A172 (cell line): ENCODE measurements around the gene AKAP13. TPM values are rescaled to one million over a fixed set of nuclear protein-coding genes. Genes with fewer than 3 reads are reported as not detected.
A peak's percentile ranks its signal among the peaks of the same experiment; 100 is the strongest.

Experiments
- DNase-seq: peaks from one replicate; pipeline ENCODE4 v3.0.0-alpha.2; 2015; ENCODE audit warnings: low spot score
- total RNA-seq: library from RNA; depleted of rRNA; stranded (reverse); fragments of >200 nt; shearing (Covaris generic); gene quantifications from 2 replicates; pipeline ENCODE4 v1.2.3, GENCODE V29; 2014

The AKAP13 gene
- total RNA-seq, 1 experiment from 2014 or later, result 35.9 TPM

DNA sequence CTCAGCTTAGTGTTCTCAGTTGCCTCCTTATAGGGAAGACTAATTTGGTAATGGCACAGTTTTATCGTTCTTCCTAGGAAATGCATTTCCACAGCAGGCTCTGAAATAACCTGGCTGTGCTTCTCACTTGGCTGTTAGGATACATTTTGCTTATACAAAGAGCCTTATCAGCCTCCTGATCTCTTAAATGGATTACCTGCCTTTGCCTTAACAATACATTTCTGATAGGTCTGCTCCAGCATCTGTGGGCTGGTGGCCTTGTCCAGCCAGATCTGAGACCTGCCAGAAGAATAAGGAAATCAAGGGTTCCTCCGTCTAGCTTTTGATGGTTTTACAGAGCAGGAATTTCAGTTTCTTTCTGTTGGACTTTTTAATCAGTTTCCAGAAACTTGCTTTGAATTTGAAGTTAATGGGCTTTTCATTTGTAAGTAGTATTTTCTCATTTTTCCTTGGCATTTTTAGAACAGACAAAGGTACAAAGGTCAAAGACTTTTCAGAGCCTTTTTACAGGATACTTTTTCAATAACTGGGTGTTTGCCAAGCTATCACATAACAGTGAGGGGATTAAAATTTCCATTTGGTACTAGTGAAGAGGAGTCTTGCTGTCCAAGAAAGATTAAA lies 116.3 kb downstream of the AKAP13 start:
- DNase-seq, result no peak

GRCh38 chr15:85497172-85497569 lies 116.8 kb downstream of the AKAP13 start:
- no peak for DNase-seq

DNA sequence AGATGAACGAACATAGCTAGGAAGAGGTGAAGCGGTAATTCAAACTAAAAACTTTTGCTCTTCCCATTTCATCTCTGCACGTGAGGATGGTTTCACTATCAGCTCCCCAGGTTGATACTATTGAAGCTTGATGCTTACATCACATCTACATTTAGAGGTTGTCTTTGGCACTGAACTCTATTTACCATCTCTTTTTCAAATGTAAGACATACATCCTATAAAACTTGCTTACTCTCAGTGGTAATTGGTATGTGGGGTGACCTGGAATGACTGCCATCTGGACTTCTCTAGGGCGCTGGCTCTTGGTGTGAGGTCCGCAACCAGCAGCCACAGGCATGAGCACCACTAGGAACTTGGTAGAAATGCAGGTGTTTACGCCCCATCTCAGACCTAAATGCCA lies 118.1 kb downstream of the AKAP13 start:
- no peak for DNase-seq

- no peak for DNase-seq
These were observed 119.0 kb downstream of the AKAP13 start for GRCh38 chr15:85499371-85499887.

GRCh38 chr15:85500060-85500708 lies 119.8 kb downstream of the AKAP13 start:
- no peak for DNase-seq

DNA sequence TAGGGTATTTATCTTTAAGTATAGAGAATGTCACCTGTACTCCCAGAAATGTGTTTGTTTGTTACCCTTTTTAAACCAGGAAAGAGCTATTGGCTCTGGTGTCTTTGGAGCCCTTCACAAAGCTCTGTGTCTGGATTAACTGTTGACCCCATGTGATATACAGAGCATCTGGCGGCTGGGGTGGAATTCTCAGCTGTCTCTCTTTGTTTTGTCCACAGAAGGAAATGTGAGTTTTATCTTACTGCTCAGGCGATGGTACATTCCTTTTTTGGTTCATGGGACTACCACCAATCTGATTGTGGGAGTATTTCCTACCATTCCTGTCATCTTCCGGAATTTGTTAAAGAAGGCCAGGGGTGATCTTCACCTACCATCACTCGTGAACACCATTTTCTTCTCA lies 120.3 kb downstream of the AKAP13 start:
- no peak for DNase-seq

DNA sequence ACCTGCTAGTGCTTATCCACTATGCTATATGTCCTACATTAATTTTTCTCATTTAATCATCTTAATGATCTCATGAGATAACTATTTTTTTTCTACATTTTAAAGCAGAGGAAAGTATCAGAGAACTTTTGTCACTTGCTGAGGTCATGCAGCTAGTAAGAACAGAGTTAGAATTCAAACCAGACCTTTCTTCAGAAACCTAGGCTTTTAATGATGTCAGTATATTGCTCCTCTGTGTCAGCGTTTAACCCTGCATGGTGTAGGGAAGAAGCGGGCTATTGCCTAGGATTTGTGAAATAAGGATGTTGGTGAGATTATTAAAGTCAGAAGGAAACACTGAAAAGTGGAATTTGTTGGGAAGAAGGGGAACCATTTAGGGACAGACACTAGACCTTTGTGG lies 121.2 kb downstream of the AKAP13 start:
- DNase-seq, result no peak

- DNase-seq, result no peak
These were observed 122.9 kb downstream of the AKAP13 start for GRCh38 chr15:85503151-85503799.

DNA sequence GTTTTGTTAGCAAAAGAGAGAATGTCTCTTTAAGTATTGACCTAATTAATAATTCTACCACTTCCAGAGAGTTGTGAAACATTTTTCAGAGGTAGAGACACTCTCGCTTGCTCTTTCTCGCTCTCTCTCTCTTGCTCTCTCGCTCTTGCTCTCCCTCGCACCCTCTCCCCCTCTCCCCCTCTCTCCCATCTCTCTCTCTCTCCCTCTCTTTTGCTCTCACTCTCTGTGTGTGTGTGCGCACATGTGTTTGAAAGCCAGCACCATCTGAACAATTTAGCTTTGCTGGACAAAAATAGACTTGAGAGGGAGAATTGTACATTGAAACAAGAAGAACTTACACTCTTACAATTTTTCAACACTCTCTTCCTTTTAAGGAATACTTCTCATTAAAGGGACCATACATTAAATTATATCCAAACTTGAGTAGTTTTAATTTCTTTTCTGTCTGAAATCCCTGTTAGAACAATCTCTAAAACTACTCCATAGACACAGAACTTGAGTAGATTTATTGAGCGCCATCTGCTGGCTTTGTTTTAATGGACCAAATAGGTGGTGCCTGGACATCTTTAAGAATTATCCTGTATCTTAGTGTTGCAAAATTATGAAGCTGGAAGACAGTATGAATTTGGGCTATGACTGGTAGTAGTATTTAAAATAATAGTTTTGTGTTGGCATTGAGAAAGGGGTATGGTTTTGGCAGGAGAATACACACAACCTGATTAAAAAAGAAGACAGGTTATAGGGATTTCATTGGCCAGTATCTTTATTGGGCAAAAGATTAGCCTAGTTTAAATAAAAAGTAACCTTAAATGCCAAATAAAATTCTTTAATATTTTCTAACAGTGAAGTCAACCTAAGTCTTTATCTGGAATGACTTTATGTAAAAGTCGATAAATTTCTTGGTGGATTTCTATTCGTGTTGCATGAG lies 124.6 kb downstream of the AKAP13 start:
- peak; percentile 50 for DNase-seq

GRCh38 chr15:85507114-85507513 lies 126.7 kb downstream of the AKAP13 start:
- no peak for DNase-seq

DNA sequence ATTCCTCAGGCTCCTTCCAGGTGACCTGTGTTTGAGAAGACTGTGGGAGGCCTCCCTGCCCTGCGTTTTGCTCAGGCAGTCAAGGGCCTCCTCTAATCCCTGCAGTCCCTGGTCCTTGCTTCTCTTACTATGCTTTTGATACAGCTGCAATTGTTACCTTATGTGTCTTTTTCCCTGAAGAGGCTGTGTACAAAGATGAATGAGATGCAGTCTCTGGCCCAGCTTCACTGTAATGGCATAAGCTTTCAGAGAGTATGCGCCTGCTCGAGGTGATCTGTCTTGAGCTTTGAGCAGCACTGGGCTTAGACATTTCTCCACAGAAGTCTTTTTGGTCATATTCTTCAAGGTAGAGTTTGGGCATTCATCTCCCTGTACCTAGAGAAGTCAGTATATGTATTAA lies 129.6 kb downstream of the AKAP13 start:
- DNase-seq, result no peak

DNA sequence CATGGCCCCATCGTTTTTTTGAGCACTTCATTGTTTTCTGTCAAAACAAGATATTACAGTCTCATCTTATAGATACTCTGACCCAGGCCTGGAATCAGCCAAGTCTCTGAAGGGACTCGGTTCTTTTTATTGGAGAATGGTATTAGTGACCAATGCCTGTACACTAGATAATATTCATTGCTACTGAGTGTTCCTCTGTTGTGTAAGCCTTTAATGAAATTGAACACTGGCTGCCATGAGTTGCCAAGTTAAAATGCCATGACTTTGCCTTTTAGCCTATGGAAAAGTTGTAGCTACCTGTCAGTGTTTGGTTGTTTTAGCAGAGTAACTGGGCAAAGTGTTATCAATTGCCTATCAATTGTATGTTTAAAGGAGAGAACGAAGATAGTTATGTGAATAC lies 134.0 kb downstream of the AKAP13 start:
- DNase-seq, result no peak

- DNase-seq, result peak; percentile 10
These were observed 134.8 kb downstream of the AKAP13 start for GRCh38 chr15:85515212-85515611.

DNA sequence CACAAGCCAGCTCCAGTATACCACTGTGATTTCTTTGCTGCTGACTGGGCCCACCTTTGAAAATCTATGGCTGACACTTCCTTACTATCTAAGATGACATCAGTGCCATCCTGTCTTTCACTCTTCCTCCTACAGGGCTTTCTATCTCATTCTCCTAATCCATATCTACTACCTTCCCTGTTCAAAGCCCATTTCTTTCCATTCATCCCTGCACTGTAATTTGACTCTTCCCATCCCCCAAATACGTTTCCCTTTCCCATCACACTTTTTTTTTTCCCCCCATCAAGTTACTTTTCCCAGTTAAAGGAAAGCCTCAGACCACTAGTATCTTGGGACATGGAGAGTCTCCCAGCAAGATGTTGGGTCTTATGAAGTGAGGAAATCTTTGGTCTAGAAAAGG lies 136.7 kb downstream of the AKAP13 start:
- no peak for DNase-seq

DNA sequence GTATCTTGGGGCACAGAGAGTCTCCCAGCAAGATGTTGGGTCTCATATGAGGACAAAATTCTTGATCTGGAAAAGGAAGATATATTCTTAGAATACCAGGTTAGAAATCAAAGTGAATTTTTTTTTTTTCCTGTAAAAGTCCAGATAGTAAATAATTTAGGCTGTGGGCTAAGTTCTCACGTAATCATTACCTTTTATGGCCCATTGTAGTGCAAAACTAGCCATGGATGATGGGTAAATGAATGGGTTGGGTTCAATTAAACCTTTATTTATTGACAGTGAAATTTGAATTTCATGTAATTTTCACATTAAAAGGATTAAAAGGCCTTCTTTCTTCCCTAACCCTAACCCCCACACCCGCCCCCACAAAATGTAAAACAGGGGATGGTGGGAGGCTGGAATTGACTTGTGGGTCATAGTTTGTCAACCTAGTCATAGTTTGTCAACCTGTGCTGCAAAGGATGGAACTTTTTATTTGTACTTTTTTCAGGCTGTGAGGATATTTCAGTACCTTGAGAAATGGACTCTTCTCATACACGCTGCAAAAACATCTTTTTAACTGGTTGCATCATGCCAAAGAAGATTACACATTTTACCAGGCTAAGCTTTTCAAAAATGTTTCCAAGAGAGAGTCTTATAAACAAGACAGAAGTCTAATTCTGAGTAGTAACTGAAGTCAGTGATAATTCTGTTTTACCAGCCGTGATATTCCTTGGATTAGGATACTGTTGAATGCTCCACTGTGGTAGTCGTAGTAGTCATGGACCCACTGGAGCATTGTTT lies 138.8 kb downstream of the AKAP13 start:
- DNase-seq, result no peak

DNA sequence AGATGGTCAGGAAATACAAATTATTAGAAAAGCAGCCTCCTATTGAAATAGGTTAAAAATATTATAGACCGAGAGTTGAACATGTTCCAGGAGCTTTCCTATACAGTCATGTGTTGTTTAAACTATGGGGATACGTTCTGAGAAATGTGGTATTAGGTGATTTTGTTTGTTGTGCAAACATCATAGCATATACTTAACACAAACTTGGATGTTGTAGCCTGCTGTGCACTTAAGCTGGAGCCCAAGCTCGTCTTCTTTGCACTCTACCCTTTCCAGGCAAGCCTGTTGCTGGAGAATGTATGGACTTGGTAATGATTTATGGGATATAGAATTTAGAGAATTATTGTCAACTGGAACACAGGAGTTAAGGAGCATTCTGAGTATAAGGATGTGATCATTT lies 140.2 kb downstream of the AKAP13 start:
- no peak for DNase-seq

DNA sequence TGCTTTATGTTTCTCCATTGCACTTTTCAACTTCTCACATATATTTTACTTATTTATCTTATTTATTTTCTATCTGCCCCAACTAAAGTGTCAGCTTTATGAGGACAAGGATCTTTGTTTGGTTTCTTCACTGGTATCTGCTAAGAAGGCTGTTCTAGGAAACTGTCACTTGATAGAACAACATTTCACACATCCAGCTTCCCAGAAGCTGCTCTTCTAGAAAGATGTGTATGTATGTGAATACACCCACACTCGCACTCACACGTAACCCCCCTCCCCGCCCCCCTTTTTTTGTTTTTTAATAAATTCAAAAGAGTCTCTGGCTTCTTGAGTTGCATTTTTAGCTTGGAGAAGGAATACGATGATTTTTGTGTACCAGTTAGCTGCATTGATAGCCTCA lies 143.1 kb downstream of the AKAP13 start:
- no peak for DNase-seq

GRCh38 chr15:85525755-85526154 lies 145.4 kb downstream of the AKAP13 start:
- no peak for DNase-seq

- DNase-seq, result no peak
These were observed 147.5 kb downstream of the AKAP13 start for GRCh38 chr15:85527895-85528294.

DNA sequence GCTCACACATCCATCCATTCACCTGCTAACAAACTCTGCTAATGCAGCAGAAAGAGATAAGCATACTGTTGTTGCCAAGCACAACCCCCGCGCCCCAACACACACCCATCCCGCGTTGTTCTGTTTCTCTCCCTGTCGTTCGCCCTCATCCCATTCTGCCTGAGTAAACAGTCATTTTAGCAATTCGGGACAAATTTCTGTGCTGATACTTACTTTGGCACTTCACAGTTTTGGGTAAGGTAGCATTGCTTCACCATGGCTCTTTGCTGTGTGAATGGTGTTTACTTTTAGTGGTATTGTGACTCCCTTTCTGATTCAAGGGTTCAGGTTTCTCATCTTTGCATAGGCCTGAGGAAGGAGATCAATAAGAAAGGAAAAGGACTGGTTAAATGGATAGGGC lies 149.7 kb downstream of the AKAP13 start:
- DNase-seq, result no peak

DNA sequence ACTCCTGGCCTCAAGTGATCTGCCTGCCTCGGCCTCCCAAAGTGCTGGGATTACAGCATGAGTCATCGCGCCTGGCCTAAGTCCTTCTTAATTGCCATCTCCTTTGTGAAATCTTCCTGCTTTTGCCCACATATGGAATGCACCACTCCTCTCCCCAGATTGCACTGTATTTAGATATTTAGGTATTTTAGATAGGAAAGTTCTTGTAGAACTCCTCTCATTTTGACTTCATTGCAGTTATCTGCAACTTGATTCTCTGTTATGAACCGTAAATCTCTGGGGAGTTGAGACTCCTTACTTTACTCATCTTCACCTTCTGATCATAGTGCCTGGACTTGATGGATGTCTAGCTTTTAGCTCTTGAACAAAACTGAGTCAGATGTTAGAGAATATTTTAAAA lies 150.7 kb downstream of the AKAP13 start:
- no peak for DNase-seq
